ENCODE measurements around the gene MMP2.
A peak's percentile ranks its signal among the peaks of the same experiment; 100 is the strongest.

MMP2 gene

DNA sequence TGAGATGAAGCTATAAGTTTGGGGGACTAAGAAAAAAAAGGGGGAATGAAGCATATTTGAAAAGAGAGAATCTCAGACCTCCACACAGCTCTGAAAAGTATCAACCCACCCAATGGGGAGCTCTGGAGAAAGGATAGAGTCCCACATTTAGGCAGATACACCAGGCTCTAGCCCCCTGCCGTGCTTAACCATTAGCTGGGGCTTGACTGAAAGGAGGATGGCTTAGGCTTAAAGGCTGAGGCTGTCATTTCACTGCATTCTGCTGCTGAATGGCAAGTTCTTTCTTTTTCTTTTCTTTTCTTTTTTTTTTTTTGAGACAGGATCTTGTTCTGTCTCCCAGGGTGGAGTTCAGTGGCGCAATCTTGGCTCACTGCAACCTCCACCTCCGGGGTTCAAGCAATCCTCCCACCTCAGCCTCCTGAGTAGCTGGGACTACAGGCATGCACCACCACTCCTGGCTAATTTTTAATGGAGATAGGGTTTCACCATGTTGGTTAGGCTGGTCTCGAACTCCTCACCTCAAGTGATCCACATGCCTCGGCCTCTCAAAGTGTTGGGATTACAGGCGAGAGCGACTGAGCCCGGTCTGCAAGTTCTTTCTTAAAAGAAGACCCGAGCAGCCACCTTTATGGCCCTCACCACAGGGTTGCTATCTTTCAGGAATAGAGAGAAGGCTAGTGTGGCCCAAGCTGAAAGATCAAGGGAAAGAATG, 9.0 kb upstream of the MMP2 start:
- no peak for DNase-seq (ENCODE audit: low read depth)

DNA sequence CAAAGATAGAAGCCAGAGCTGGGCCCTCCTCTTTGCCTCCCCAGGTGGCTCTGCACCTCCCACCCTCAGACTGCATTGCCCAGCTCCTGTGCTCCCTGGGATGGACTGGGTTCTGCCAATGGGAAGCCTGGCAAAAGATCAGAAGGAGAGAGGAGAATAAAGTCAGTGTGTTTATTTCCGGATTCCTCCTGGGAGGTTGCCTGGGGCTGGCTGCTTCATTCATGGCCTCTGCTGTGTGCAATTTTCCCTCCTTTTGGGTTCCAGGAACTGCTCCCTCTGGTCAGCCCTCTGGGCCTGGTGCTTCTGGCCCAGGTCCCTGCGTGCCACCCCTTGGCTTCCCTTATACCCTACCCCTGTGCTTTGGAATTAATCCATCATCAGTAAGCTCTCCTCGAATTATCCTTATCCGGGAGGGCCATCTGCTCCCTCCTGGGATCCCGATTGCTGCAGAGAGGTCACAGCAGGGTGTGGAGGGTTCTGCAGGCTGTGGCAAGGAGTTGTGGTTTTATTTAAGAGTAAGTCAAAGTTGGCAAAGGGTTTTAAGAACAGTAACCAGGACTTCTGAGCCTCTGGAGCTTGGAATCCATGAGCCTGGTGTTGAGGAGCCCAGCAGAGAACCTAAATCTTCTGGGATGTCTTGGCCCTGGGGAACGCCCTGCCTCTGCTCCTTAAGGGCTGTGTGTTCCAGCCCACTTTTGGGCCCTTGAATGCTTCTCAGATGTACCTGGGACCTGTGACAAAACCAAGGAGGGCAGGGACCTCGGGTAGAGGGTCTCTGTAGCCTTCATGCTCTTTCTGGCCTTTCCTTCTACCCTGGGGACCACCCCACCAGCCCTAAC, 8.2 kb upstream of the MMP2 start:
- no peak for DNase-seq (ENCODE audit: low read depth)

DNA sequence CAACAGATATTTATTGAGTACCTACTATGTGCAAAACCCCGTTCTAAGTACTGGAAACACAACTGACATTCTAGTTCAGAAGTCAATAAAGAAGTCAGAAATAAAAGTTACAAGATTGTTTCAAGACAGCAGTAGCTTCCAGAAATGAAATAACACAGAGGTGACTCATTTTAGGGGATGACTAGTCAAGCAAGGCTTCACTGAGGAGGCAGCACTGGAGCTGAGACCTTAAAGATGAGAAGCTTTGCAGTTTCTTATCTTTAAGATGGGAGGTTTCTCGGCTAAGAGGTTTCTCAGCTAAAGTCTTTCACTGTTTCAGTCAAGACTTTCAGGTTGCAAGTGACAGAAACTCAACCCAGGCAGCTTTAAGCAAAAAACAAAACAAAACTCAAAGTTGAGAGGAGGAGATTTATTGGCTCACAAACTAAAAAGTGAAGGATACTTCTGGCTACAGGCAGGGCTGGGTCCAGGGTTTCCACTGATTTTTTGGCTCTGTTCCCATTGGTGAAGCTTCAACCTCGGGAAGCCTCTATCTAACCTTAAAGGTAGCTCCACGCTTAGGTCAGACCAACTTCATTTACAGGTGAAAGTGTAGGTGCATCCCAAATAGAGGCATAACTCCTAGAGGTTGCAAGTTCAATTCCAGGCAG, 7.4 kb upstream of the MMP2 start:
- peak; percentile 73 for DNase-seq (ENCODE audit: low read depth)

DNA sequence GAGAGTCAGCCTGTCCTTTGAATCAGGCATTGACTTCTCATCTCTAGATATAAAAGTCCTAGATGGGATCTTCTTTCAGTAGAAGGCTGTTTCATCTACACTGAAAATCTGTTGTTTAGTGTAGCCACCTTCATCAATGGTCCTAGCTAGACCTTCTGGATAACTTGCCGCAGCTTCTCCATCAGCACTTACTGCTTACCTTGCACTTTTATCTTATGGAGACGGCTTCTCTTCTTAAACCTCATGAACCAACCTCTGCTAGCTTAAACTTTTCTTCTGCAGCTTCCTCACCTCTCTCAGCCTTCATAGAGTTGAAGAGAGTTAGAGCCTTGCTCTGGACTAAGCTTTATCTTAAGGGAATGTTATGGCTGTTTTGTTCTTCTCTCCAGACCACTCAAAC, 5.4 kb upstream of the MMP2 start:
- no peak for DNase-seq (ENCODE audit: low read depth)

DNA sequence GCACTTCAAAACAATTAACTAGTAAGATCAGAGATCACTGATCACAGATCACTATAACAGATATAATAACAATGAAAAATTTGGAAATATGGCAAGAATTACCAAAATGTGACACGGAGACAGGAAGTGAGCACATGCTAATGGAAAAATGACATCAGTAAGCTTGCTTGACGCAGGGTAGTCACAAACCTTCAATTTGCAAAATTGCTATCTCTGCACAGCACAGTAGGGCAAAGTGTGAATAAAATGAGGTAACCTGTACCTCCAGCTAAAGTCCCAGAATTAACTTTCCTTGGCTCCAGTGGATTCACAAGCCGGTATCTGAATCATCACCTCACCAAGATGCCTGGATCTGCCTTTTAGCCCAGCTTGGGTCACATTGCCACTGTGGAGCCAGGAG, 4.2 kb upstream of the MMP2 start:
- DNase-seq (ENCODE audit: low read depth), result no peak

DNA sequence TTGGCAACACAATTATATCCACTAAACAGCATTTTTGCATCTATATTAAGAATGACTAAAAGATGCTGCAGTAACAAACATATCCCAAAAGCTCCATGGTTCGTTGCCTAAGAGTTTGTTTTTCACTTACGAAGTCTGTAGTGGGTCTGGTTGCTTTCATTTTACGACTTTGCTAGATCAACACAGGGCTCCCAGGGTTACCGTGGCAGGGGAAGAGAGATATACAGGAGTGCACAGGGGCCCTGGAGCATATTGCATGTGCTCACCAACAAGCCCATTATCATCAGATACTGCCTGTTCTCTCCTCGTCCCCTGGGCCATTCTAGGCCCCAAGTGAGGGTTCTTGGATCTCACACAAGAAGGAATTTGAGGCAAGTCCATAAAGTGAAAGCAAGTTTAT, 3.1 kb upstream of the MMP2 start:
- no peak for DNase-seq (ENCODE audit: low read depth)

DNA sequence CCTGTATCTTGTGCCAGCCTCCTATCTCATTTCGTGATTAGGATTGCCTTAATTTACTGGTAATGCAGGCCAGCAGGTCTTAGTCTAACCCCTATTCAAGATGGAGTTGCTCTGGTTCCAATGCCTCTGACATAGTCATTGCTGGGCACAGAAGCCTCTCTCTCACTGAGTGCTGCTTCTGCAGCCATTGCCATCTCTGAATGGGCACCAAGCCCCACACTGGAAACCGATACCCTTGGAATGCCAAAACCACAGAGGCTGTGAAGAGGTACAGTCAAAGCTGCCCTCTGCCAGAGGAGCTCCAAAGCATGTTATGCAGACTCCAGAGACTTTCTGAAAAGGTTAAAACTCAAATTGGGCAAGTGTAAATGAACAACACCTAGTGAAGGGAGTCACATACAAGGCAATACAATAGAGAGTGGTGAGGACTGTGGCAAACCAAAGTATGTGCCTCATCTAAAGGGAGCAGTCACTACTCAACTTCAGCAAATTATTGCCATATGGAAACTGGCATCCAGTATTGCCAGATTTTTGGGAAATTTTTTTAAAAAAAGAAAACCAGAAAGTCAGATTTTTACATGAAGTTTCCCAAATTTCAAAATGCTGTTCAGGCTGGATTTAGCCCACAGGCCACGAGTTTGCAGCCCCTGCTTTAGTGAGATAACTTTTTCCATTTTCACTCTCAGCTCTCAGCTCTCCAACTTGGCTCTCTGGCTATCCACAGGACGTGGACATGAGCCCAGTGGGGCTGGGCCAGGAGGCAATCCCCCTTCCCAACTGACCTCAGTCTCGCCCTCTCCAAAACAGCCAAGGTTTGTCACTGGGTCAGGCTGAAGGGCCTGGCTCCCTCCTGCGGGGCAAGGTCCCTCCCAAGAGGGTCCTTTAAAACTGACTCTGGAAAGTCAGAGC, 2.1 kb upstream of the MMP2 start:
- DNase-seq (ENCODE audit: low read depth), result no peak

DNA sequence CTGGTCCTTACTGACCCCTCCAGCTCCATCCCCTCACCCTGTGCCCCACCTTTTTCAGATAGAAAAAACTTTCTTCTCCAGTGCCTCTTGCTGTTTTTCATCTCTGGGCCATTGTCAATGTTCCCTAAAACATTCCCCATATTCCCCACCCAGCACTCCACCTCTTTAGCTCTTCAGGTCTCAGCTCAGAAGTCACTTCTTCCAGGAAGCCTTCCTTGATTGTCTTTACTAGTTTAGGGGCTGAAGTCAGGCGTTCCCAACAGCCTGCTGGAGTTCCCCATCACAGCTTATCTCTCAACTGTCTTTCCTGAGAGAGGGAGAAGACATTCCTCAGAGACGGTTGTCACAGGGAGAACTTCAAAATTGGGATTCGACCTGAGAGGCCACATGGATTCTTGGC, 1.3 kb upstream of the MMP2 start:
- no peak for DNase-seq (ENCODE audit: low read depth)

DNA sequence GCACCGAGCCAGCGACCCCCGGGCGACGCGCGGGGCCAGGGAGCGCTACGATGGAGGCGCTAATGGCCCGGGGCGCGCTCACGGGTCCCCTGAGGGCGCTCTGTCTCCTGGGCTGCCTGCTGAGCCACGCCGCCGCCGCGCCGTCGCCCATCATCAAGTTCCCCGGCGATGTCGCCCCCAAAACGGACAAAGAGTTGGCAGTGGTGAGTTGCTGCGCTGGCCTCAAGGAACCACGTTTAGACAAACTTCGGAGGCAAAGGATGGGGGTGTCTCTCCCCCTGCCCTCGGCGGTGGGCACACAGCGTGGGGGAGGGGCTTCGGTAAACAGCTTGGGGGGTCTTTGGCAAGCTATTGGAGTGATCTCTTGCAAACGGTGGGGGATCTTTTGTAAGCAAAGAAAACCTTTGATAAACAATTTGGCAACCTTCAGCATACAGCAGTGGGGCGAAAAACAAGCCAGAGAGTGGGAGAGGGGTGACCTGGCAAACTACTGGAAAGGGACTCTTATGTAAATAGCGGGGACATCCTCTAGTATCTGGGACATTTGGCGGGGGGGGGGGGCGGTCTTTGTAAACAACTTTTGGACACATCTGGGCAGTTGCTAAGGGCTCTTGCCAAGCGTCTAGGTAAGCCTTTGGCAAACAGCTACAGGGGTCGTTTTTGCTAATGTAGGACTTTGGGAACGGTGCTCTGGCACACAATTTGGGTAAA, 587 bp downstream of the MMP2 start:
- DNase-seq (ENCODE audit: low read depth), result no peak

DNA sequence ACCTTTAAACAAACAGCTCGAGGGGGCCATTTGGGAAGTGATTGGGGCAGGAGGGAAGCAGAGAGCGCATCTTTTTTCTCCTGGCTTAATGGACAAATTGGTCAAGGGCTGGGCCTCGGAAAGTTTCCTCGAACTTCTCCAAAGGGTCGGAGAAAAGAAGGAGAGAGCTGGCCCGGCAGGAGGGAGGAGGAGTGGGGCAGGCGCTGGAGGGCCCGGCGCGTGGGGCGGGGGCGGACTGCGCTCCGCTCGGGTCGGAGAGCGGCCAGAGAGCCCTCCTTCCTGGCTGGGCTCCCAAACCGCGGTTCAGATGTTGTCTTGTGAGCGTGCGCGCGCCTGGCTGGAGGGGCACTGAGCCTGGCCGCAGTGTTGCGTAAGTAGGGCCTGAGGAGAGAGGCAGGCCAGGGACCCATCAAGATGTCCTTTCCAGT, 1.2 kb downstream of the MMP2 start:
- DNase-seq (ENCODE audit: low read depth), result no peak

DNA sequence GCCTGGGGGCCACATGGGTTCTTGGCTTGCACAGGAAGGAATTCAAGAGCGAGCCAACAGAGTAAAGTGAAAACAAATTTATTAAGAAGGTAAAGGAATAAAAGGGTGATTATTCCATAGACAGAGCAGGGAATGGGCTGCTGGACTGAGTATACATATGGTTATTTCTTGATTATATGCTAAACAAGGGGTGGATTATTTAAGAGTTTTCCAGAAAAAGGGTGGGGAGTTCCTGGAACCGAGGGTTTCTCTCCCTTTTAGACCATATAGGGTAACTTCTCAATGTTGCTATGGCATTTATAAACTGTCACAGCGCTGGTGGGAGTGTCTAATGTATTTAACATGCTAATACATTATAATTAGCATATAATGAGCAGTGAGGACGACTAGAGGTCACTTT, 2.0 kb downstream of the MMP2 start:
- DNase-seq (ENCODE audit: low read depth), result no peak

DNA sequence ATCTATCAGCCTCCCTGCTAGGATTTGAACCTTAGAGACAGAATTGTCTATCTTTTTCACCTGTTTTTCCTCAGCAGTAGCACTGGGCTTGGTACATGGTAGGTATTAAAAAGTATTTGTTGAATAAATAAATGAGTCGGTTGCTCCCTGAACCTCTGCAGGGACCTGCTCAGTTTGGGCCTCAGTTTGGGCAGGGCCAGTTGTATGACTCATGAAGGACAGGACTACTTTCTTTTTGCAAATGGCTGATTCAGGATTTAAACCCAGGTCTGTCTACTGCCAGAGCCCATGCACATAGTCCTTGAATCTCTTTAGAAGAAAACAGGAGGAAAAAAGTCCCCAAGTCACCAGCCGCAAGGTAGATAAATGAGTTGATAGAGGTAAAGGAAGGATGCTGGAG, 3.1 kb downstream of the MMP2 start:
- no peak for DNase-seq (ENCODE audit: low read depth)

DNA sequence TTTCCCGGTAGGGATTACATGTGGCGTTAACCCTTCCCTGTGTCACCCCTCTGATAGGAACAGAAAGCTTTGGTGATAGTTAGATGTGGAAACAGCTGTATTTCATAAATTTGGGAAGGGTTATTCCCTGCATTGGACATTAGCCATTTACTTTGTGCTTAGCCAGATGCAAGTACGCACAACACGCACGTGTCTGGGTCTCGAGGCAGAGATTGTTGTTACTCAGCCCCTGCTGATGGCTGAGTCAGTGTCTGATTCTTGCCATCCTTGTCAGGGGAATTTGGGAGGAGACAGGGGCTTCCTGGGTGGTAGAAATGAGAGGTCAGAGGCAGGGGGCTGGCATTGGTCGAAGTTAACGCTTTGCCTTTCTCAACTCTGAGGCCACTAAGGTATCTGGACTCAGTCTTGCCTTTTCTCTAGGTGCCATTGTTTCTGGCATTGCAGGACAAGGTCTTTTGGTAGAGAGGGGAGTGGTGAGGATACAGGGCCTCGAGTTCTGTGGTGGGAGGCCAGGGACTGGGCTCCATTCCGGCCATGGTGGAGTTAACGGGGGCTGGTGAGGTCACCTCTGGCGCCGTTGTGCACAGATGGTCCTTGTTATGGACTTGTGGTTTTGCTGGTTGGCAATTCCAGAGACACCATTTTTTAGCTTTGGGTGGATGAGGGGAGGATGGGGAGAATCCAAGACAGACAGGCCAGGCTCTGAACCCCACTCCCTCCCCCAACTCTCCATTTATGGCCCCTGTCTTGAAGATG, 8.2 kb downstream of the MMP2 start:
- no peak for DNase-seq (ENCODE audit: low read depth)

DNA sequence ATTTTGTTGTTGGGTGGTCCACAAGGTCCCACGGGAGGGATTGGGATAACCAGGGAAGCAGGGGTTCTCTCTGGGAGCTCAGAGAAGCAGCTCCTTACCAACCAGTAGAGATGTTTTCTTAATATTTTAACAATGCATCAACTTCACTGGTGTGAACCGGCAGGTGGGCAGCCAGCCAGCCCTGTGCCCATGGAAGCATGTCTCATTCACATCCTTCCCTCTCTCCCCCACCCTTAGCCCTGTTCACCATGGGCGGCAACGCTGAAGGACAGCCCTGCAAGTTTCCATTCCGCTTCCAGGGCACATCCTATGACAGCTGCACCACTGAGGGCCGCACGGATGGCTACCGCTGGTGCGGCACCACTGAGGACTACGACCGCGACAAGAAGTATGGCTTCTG, 9.3 kb downstream of the MMP2 start:
- DNase-seq (ENCODE audit: low read depth), result no peak

DNA sequence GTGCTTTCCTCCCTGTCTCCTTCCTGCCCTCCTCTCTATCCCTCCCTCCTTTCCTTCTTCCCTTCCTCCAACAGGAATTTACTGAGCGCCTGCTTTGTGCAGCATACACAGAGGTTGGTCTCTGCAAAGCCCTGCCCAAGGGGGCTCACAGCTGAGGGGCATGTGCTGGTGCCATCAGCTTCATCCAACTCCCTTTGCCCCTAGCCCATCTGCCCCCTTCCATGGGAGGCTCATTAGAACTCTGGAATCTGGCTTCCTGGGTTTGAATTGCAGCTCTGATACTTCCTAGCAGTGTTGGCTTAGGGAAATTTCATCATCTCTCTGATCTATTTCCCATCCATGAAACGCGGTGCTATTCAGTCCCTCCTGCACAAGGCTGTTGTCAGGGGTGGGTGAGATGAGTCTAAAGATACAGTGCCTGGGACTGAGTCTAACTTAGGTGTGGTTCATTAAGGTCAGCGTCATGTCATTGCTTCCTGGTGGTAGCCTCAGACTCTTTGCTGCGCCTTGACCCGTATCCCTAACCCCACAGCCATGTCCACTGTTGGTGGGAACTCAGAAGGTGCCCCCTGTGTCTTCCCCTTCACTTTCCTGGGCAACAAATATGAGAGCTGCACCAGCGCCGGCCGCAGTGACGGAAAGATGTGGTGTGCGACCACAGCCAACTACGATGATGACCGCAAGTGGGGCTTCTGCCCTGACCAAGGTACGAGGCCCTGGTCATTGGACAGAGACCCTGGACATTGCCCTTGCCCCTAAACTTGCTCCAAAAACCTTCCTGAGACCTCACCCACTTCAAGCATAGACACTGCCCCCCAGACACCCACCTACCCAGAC, 10.3 kb downstream of the MMP2 start:
- DNase-seq (ENCODE audit: low read depth), result no peak

DNA sequence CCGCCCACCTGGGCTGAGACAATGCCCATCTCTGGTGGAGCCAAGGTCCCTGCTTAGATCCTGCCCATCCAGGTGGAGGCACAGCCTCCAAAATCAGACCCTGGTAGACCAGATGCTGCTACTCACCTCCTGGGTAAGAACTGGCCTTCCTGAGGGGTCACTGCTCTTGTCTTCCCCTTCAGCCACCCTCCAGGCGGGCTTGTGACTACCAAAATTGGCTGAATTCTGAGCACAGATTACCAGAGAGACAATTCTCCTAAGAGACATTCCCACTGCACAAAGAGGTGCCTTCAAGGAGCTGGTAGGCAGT, 10.9 kb downstream of the MMP2 start:
- no peak for DNase-seq (ENCODE audit: low read depth)

DNA sequence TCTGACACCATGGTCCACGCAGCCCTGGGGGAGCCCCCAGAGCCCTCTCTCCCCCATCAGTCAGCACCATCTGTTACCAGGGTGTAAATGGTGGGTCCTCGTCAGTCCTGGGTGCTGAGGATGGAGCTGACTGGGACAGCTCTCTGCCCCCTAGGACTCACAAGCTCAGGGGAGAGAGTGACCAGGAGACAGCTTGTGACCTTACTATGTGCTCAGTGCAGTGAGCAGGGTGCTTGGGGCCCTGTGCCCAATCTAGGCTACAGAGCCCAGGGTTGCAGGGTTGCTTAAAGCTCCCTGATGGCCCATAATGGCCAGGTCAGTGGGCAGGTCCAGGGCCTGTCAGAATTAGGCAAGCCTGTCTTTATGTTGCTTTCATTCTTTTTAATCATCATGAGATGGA, 11.3 kb downstream of the MMP2 start:
- no peak for DNase-seq (ENCODE audit: low read depth)

DNA sequence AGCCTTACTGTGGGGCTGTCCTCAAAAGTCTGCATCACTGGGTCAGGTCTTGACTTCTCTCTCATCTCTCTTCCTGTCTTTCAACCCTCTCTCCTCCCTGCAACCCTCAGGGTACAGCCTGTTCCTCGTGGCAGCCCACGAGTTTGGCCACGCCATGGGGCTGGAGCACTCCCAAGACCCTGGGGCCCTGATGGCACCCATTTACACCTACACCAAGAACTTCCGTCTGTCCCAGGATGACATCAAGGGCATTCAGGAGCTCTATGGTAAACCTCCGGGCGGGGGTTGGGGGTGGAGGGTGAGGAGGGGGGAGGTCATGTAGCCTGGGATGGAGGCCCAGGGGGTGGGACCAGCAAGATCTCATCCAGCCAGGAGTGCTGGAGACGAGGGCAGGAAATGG, 12.7 kb downstream of the MMP2 start:
- no peak for DNase-seq (ENCODE audit: low read depth)

DNA sequence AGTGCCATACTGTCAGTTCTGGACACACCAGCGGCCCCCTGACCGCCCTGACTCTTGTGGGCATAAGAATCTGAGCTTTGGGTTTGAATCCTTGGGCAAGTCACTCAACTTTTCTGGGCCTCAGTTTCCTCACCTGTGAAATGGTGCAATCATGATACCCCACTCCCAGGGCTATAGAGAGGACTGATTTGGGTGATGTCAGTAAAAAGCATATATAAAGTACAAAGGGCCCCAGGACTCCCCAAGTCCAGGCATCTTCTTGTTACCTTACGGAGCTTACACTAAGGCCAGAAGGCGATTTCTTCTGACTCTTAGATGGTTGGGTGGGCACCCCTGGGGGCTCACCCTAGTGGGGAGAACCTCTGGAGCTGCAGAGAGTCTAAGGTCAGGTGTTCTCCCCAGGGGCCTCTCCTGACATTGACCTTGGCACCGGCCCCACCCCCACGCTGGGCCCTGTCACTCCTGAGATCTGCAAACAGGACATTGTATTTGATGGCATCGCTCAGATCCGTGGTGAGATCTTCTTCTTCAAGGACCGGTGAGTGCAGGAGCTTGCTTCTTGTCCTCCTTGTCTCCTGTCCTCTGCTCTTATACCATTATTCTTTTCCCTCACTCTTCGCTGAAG, 13.9 kb downstream of the MMP2 start:
- no peak for DNase-seq (ENCODE audit: low read depth)

All from non-pigmented ciliary epithelial cell (primary cell).